ENCODE results near the gene PNPO.

GRCh38 chr17:47896672-47897490 lies 44.5 kb upstream of the PNPO start:
- TF ChIP-seq CTCF (conservative IDR thresholded peaks at IDR 0.05; ENCODE audit: low read length) = no peak
- no peak for TF ChIP-seq EZH2phosphoT487 (IDR thresholded peaks at IDR 0.05; ENCODE audit: borderline replicate concordance, low read depth, low read length)

Measured in OCI-LY7 (cell line).